Type B pancreatic cell (in vitro differentiated cells): ENCODE measurements around the gene ACSL5. TPM values are rescaled to one million over a fixed set of nuclear protein-coding genes. Genes with fewer than 3 reads are reported as not detected.
A peak's percentile ranks its signal among the peaks of the same experiment; 100 is the strongest.

ENCODE experiments used
- DNase-seq: peaks from one replicate; pipeline ENCODE4 v3.0.0; 2021; ENCODE audit warnings: mixed read lengths; ENCODE audit not compliant: unreplicated experiment; ENCODE audit errors: extremely low spot score
- H3K27ac Mint-ChIP-seq: 2 replicates; pipeline ENCODE4 v1.8.0; 2021; ENCODE audit warnings: mild to moderate bottlenecking, mixed read lengths
- H3K27me3 Mint-ChIP-seq: 2 replicates; pipeline ENCODE4 v1.8.0; 2021; ENCODE audit warnings: mixed read lengths
- H3K36me3 Mint-ChIP-seq: 2 replicates; pipeline ENCODE4 v1.8.0; 2021; ENCODE audit warnings: mixed read lengths
- H3K4me1 Mint-ChIP-seq: one replicate; pipeline ENCODE4 v1.8.0; 2021; ENCODE audit warnings: mixed read lengths; ENCODE audit not compliant: unreplicated experiment
- H3K4me3 Mint-ChIP-seq: 2 replicates; pipeline ENCODE4 v1.8.0; 2021; ENCODE audit warnings: mild to moderate bottlenecking, mixed read lengths
- H3K9me3 Mint-ChIP-seq: 2 replicates; pipeline ENCODE4 v1.8.0; 2021; ENCODE audit warnings: mixed read lengths
- CTCF ChIP-seq: fragments of 200-600 bp; sonication (generic); conservative IDR thresholded peaks from 2 replicates; pipeline ENCODE4 v1.5.0; 2021; ENCODE audit warnings: antibody characterized with exemption, mild to moderate bottlenecking
- total RNA-seq: library from RNA; stranded (reverse); gene quantifications from 2 replicates; pipeline ENCODE4 v1.2.1, GENCODE V29; 2021; ENCODE audit warnings: low replicate concordance

The ACSL5 gene
- total RNA-seq, 1 donor from 2014 or later: 13.9 TPM

DNA sequence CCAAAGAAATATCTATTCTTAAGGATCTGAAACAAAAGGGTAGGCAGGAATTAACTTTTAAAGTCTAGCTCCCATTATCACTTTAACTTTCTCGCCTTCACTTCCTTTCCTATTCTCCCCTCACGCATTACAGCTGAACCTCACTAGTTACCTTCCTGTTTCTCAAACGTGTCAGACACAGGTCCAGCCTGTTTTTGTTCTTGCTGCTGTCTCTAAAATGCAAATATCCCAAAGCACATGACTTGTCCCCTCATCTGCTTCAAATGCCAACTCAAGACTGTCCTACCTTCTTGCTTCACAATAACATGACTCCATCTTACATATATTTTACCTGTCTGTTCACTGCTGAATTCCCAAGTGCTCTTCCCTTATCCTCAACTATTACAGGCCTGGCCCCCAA, 55.2 kb downstream of the ACSL5 start:
- no peaks in the 10 kb centered on the region for H3K27me3 Mint-ChIP-seq
- peaks cover 13% of the 10 kb centered on the region for H3K36me3 Mint-ChIP-seq
- no peak overlapping the region for H3K4me3 Mint-ChIP-seq
- no peak for TF ChIP-seq CTCF
- DNase-seq: no peak
- no peak overlapping the region for H3K27ac Mint-ChIP-seq
- H3K9me3 Mint-ChIP-seq: no peaks in the 10 kb centered on the region
- no peaks in the 10 kb centered on the region for H3K4me1 Mint-ChIP-seq

GRCh38 chr10:112429654-112430230, 55.8 kb downstream of the ACSL5 start:
- Mint-ChIP-seq H3K36me3 (peaks cover 13% of the 10 kb centered on the region), H3K27ac (no peak overlapping the region), H3K4me1 (no peaks in the 10 kb centered on the region), H3K9me3 (no peaks in the 10 kb centered on the region), H3K27me3 (no peaks in the 10 kb centered on the region), H3K4me3 (no peak overlapping the region)
- no peak for TF ChIP-seq CTCF
- no peak for DNase-seq

DNA sequence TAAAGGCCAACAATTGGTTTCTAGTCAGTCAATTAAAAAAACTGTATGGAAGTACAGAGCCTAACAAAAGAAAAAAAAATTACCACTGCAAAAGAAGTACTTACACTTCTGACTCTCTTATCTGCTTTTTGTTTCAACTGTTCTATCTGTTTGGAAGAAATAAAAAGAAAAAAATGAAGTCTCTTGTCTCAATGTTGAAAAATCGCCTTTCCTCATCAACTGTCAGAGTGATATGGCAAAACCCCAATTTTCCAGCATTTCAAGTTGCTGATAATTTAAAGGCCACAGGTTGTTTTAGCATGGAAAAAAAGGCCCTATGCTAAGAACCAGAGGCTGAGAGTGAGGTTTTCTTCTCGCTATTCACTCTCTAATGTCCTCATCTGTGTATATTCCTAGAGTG, 59.2 kb downstream of the ACSL5 start:
- peaks cover 13% of the 10 kb centered on the region for H3K36me3 Mint-ChIP-seq

GRCh38 chr10:112434988-112435619, 61.2 kb downstream of the ACSL5 start:
- peak; percentile 75 for TF ChIP-seq CTCF
- DNase-seq: no peak
- Mint-ChIP-seq H3K36me3 (peaks cover 13% of the 10 kb centered on the region), H3K4me1 (no peaks in the 10 kb centered on the region), H3K27ac (no peak overlapping the region), H3K9me3 (no peaks in the 10 kb centered on the region), H3K27me3 (no peaks in the 10 kb centered on the region), H3K4me3 (no peak overlapping the region)

More for the DNA sequence above, 59.2 kb downstream of the ACSL5 start:
- no peak for TF ChIP-seq CTCF
- no peak for DNase-seq
- Mint-ChIP-seq H3K4me1 (no peaks in the 10 kb centered on the region), H3K9me3 (no peaks in the 10 kb centered on the region), H3K27me3 (no peaks in the 10 kb centered on the region), H3K27ac (no peak overlapping the region), H3K4me3 (no peak overlapping the region)

DNA sequence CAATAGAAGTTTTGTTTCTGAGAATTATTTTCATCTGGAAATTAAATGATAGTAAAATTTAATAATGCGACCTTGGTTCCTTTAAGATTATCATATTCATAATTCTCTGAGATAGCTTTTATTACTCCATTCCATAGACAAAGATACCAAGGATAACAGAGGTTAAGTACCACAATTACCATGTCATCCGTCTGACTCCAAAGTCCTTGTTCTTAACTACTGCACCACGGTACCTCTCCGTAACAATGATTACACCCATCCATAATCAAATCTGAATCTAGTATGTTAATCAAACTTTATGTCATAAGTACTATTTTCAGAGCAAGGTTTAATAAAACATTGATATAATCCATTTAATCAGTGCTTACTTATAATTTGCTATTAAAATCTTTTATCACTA, 64.4 kb downstream of the ACSL5 start:
- TF ChIP-seq CTCF: no peak
- no peaks in the 10 kb centered on the region for H3K27me3 Mint-ChIP-seq
- H3K4me3 Mint-ChIP-seq: no peak overlapping the region
- no peaks in the 10 kb centered on the region for H3K4me1 Mint-ChIP-seq
- peaks cover 10% of the 10 kb centered on the region for H3K36me3 Mint-ChIP-seq
- no peaks in the 10 kb centered on the region for H3K9me3 Mint-ChIP-seq
- no peak overlapping the region for H3K27ac Mint-ChIP-seq
- DNase-seq: no peak
